Left renal cortex interstitium (tissue), 4 donors: ENCODE measurements around the gene HEXIM1. TPM values are rescaled to one million over a fixed set of nuclear protein-coding genes. Genes with fewer than 3 reads are reported as not detected.
"Not testable (repeated sequence)": the region's sequence is repeated elsewhere in the genome, so short reads cannot be mapped to it uniquely, and the experiment has no call there.

Source experiments
- DNase-seq, 4 donors: peaks; one replicate each; pipeline ENCODE4 v3.0.0-alpha.2; 2013; ENCODE audit warnings: low read depth in 4 of 4, low spot score in 2 of 4, missing footprints in 1 of 4
- polyA plus RNA-seq, 4 donors: library from polyadenylated mRNA; unstranded; fragments of 120-200 nt; gene quantifications; one replicate each; pipeline ENCODE4 v1.2.1, GENCODE V29; 2013; ENCODE audit not compliant: insufficient read length in 4 of 4

The HEXIM1 gene
- polyA plus RNA-seq, 4 donors, result 36.3 to 44.6 (median 43.1) TPM

- DNase-seq, result no peak
Measured at GRCh38 chr17:45112559-45113423, 35.5 kb upstream of the HEXIM1 start.

GRCh38 chr17:45113424-45113754 is 34.9 kb upstream of the HEXIM1 start:
- no peak for DNase-seq

- no peak for DNase-seq
Measured at GRCh38 chr17:45114117-45114932, 34.0 kb upstream of the HEXIM1 start.

- DNase-seq, result no peak
Measured at GRCh38 chr17:45115015-45115625, 33.2 kb upstream of the HEXIM1 start.

GRCh38 chr17:45115871-45116270 is 32.4 kb upstream of the HEXIM1 start:
- no peak for DNase-seq

GRCh38 chr17:45116434-45117016 is 31.8 kb upstream of the HEXIM1 start:
- no peak for DNase-seq

GRCh38 chr17:45117334-45117733 is 30.9 kb upstream of the HEXIM1 start:
- DNase-seq, result no peak

- DNase-seq, result no peak
Measured at GRCh38 chr17:45117848-45118646, 30.2 kb upstream of the HEXIM1 start.

- no peak for DNase-seq
Measured at GRCh38 chr17:45118691-45119090, 29.6 kb upstream of the HEXIM1 start.

- no peak for DNase-seq
Measured at GRCh38 chr17:45119964-45120363, 28.3 kb upstream of the HEXIM1 start.

GRCh38 chr17:45120558-45120957 is 27.7 kb upstream of the HEXIM1 start:
- no peak for DNase-seq

- no peak for DNase-seq
Measured at GRCh38 chr17:45121055-45121454, 27.2 kb upstream of the HEXIM1 start.

GRCh38 chr17:45123076-45123770 is 25.1 kb upstream of the HEXIM1 start:
- no peak for DNase-seq

GRCh38 chr17:45123930-45124796 is 24.1 kb upstream of the HEXIM1 start:
- DNase-seq, result no peak

- DNase-seq, result not testable (repeated sequence)
Measured at GRCh38 chr17:45124797-45125122, 23.5 kb upstream of the HEXIM1 start.

- DNase-seq, result no peak
Measured at GRCh38 chr17:45125509-45125908, 22.8 kb upstream of the HEXIM1 start.

GRCh38 chr17:45127207-45127547 is 21.1 kb upstream of the HEXIM1 start:
- no peak for DNase-seq

GRCh38 chr17:45127548-45128300 is 20.6 kb upstream of the HEXIM1 start:
- DNase-seq, result no peak
